Fibroblast of the aortic adventitia (primary cell): Measurements from ENCODE around the gene TEN1. TPM values are rescaled to one million over a fixed set of nuclear protein-coding genes. Genes with fewer than 3 reads are reported as not detected.
"Not testable (repeated sequence)": the region's sequence is repeated elsewhere in the genome, so short reads cannot be mapped to it uniquely, and the experiment has no call there.

ENCODE experiments used
- DNase-seq: peaks from one replicate; pipeline ENCODE4 v3.0.0-alpha.2; 2010; ENCODE audit warnings: low read depth
- H3K4me3 ChIP-seq: 2 replicates; pipeline ENCODE4 v1.5.1; 2011; ENCODE audit warnings: low read depth, mild to moderate bottlenecking, control low read depth, low read length, moderate library complexity
- total RNA-seq: library from RNA; depleted of rRNA; stranded (reverse); fragments of >200 nt; gene quantifications from 2 replicates; pipeline ENCODE4 v1.2.3, GENCODE V29; 2012; ENCODE audit warnings: low replicate concordance
- TF ChIP-seq, protein P1 (sequence below): IDR thresholded peaks from 2 replicates; pipeline ENCODE4 v1.5.1; 2011; ENCODE audit warnings: mild to moderate bottlenecking, low read length, control low read depth, inconsistent platforms; ENCODE audit not compliant: insufficient read depth

Gene TEN1
- total RNA-seq, 1 donor: 16.0 TPM

DNA sequence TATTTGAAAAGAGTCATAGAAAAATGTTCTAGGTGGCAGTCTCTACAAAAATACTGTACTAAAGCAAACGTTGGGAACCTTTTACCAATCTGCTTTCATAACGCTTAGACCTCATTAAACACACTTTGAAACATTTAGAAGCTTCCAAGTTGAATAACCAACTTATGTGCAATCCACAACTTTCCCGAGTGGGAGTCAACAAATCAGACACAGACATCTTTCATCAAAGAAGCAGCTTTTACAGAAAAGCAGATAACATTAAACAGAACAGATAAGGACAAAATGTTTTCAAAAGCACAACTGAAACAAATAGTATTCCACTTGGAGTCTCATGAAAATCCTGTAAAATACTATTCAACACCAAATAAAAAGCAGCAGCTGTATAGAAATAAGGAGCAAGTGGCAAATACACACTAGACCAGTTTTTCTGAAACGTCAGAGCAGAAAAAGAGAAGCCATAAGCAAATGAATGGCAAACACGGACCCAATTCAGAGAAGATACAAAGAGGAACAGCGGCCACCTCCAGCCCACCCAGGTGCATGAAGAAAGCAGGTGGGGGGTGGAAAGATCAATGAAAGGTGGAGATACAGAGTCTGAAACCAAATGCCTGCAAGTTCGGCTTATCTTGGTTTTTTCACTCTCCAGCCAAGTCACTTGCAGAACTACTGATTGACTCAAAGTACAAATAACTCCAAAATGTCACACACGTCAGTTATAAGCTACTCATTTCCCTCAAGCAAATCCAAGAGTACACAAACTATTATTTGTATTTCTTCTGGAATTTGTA is 19.8 kb upstream of the TEN1 start:
- no peak for DNase-seq
- TF ChIP-seq, protein P1, sequence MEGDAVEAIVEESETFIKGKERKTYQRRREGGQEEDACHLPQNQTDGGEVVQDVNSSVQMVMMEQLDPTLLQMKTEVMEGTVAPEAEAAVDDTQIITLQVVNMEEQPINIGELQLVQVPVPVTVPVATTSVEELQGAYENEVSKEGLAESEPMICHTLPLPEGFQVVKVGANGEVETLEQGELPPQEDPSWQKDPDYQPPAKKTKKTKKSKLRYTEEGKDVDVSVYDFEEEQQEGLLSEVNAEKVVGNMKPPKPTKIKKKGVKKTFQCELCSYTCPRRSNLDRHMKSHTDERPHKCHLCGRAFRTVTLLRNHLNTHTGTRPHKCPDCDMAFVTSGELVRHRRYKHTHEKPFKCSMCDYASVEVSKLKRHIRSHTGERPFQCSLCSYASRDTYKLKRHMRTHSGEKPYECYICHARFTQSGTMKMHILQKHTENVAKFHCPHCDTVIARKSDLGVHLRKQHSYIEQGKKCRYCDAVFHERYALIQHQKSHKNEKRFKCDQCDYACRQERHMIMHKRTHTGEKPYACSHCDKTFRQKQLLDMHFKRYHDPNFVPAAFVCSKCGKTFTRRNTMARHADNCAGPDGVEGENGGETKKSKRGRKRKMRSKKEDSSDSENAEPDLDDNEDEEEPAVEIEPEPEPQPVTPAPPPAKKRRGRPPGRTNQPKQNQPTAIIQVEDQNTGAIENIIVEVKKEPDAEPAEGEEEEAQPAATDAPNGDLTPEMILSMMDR: no peak
- no peak overlapping the region for H3K4me3 ChIP-seq

DNA sequence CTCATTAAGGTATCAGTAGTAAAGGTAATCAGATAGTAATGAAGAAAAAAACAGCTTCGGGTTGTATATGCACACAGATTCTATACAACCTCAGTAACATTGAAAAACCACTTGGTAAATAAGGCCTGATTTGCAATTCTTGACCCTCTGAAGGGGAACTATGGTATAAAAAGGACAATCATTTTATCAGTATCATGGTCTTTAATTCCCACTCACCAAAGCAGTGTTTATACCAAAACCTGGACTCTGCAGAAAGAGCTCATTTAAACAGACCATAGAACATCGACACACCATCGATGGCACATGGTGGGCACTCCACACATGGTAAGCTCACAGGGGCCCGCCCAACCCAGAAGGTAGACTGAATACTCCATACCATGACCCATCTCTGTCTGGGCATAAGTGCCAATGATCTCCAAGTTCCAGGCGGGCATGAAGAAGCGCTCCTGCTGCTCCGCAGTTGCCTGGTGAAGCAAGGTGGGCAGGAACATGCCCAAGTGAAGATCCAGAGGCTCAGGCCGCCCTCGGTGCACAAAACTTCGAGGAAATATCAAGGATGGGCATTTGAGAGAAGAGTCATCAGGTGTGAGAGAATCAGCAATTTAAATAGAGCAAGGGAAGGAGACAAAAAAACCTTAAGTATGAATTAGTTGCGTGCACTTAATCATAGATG is 19.1 kb upstream of the TEN1 start:
- DNase-seq: no peak
- no peak overlapping the region for H3K4me3 ChIP-seq
- TF ChIP-seq, protein P1: no peak

DNA sequence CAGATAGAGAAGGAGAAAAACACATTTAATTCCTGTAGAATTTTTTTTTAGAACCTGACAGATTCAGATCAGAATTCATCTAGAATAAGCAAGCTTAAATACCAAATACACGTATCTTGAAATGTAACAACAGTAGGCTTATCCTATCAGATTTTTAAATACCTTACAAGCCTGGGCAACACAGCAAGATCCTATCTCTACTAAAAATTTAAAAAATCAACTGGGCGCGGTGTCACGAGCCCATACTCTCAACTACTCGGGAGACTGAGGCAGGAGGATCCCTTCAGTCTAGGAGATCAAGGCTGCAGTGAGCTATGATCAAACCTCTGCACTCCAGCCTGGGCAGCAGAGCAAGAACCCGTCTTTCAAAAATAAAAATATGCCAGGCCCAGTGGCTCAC is 13.6 kb upstream of the TEN1 start:
- TF ChIP-seq, protein P1: no peak
- DNase-seq: no peak

DNA sequence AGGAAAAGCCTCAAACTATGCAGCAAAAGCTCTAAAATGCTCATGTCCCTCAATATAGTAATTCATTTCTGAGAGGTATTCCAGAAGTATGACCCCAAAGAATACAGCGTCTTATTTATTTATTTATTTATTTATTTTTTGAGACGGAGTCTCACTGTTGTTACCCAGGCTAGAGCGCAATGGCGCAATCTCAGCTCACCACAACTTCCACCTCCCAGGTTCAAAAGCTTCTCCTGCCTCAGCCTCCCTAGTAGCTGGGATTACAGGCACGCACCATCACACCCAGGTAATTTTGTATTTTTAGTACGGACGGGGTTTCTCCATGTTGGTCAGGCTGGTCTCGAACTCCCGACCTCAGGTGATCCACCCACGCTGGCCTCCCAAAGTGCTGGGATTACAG is 10.0 kb upstream of the TEN1 start:
- not testable (repeated sequence) for DNase-seq, H3K4me3 ChIP-seq

More for the DNA sequence above, 13.6 kb upstream of the TEN1 start:
- H3K4me3 ChIP-seq: no peak overlapping the region

DNA sequence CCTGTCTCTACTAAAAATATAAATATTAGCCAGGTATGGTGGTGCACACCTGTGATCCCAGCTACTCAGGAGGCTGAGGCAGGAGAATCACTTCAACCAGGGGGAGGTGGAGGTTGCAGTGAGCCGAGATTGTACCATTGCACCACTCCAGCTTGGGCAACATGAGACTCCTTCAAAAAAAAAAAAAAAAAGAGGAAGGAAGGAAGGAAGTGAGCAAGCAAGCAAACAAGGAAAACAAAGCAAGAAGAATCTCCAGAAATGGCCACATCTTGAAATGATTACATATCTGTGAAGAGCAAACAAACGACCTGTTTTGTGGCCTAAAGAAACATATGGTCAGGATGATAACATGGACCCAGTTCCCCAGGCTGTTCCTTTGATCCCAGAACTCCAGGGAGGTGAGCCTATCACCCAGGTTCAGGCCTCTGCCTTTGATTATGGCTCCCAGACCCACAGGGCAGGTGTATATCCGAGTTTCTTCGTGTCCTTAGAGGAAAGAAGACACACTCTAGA is 9.0 kb upstream of the TEN1 start:
- peak; percentile 49 for DNase-seq
- no peak overlapping the region for H3K4me3 ChIP-seq
- TF ChIP-seq, protein P1: no peak

DNA sequence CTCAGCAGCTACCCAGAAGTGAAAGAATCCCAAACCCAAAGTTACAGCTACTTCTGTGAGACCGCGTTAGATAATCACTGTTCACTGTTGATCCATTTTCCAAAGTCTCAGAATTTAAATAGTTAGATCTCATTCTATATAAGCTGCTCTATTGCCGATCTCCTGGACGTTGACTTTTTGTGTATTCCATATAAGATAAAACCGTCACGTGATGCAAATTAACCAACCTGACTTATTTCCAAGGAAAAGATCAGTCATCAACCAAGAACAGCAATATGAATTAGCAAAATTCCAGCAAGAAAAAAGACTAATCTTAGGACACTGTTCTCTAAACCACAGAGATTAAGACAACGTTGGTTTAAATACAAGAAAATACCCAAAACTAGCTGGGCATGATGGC is 8.4 kb upstream of the TEN1 start:
- no peak overlapping the region for H3K4me3 ChIP-seq
- no peak for DNase-seq
- TF ChIP-seq, protein P1: no peak

DNA sequence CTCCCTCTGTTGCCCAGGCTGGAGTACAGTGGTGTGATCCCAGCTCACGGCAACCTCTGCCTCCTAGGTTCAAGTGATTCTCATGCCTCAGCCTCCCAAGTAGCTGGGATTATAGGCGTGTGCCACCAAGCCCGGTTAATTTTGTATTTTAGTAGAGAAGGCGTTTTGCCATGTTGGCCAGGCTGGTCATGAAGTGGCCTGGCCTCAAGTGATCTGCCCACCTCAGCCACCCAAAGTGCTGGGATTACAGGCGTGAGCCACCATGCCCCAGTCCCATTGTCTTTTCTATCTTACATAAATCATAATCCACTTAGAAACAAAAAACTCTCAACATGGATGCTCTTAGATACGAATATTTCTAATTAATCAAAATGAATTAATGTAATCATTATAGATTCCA is 3.9 kb upstream of the TEN1 start:
- not testable (repeated sequence) for DNase-seq, H3K4me3 ChIP-seq
